Vagina (tissue), 2 donors: ENCODE data around the gene MALRD1.

Experiments used
- POLR2AphosphoS5 ChIP-seq, 2 donors: sonication (generic); formaldehyde crosslinking; IDR thresholded peaks; one replicate each; pipeline ENCODE4 v1.9.0; 2017; ENCODE audit warnings: antibody characterized with exemption in 2 of 2, mild to moderate bottlenecking in 2 of 2, low read depth in 1 of 2; ENCODE audit not compliant: insufficient read depth in 1 of 2
- TF ChIP-seq, protein P1 (sequence below), 3 experiments: fragments of 450-650 bp in 2 of 3; fragments of 200-600 bp in 1 of 3; sonication (generic) in 1 of 3; IDR thresholded peaks; one replicate each; pipeline ENCODE4 v1.5.1; 2017 to 2019; ENCODE audit warnings: antibody characterized with exemption in 3 of 3, mild to moderate bottlenecking in 2 of 3, moderate library complexity in 2 of 3

DNA sequence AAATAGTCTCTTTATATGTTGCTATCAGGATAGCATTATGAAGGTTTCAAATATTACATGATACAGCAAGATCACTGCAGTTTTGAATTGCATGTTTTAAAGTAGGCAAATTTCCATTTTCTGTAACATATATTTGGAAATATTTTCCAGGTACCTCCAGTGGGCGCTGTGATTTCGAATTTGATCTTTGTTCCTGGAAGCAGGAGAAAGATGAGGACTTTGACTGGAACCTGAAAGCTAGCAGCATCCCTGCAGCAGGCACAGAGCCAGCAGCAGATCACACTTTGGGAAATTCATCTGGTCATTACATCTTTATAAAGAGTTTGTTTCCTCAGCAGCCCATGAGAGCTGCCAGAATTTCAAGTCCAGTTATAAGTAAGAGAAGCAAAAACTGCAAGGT lies 299.0 kb downstream of the MALRD1 start:
- TF ChIP-seq, protein P1, sequence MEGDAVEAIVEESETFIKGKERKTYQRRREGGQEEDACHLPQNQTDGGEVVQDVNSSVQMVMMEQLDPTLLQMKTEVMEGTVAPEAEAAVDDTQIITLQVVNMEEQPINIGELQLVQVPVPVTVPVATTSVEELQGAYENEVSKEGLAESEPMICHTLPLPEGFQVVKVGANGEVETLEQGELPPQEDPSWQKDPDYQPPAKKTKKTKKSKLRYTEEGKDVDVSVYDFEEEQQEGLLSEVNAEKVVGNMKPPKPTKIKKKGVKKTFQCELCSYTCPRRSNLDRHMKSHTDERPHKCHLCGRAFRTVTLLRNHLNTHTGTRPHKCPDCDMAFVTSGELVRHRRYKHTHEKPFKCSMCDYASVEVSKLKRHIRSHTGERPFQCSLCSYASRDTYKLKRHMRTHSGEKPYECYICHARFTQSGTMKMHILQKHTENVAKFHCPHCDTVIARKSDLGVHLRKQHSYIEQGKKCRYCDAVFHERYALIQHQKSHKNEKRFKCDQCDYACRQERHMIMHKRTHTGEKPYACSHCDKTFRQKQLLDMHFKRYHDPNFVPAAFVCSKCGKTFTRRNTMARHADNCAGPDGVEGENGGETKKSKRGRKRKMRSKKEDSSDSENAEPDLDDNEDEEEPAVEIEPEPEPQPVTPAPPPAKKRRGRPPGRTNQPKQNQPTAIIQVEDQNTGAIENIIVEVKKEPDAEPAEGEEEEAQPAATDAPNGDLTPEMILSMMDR (IDR thresholded peaks at IDR 0.05): no peak
- no peak for TF ChIP-seq POLR2AphosphoS5 (IDR thresholded peaks at IDR 0.05; ENCODE audit: insufficient read depth in 1 of 2, low read depth in 1 of 2)
